Measurements from ENCODE around the gene PAQR8. TPM values are rescaled to one million over a fixed set of nuclear protein-coding genes. Genes with fewer than 3 reads are reported as not detected.
A peak's percentile ranks its signal among the peaks of the same experiment; 100 is the strongest.
"Not testable (repeated sequence)": the region's sequence is repeated elsewhere in the genome, so short reads cannot be mapped to it uniquely, and the experiment has no call there.

Gene PAQR8
- total and polyA plus RNA-seq, 2 donors (not counting 1 experiment from before 2014, with no cell fraction given): 2.3 to 8.5 TPM

- Mint-ChIP-seq H3K27me3 (no peaks in the 10 kb centered on the region), H3K4me1 (peaks cover 26% of the 10 kb centered on the region), H3K27ac (no peak overlapping the region), H3K9me3 (ENCODE audit: insufficient read depth) (peaks cover 2% of the 10 kb centered on the region), H3K4me3 (no peak overlapping the region)
- intact Hi-C loops (cut with micrococcal nuclease): no loop called here
- H3K9ac ChIP-seq (ENCODE audit: low read length): no peak overlapping the region
- POLR2A ChIA-PET: interaction anchor here (0.6 kb wide), 1 partner anchor 141 kb away, joined by 3 read pairs; no protein-coding TSS in a partner anchor
- H2AFZ ChIP-seq (ENCODE audit: insufficient read depth, low read depth, low read length, poor library complexity, severe bottlenecking): no peak overlapping the region
- ATAC-seq (ENCODE audit: low read depth): peak; percentile 36
- DNase-seq: peak; percentile 17
- H3K4me2 ChIP-seq (replicated peaks; ENCODE audit: low read depth, low read length, poor library complexity, severe bottlenecking): no peak overlapping the region
- no peak overlapping the region for H3K27ac ChIP-seq (ENCODE audit: low read length in 2 of 2)
- TF ChIP-seq CTCF (IDR thresholded peaks at IDR 0.05) (no peak), EZH2 (IDR thresholded peaks at IDR 0.05; ENCODE audit: borderline replicate concordance, insufficient read depth, low read depth, low read length, poor library complexity, severe bottlenecking) (no peak)
- no peaks in the 10 kb centered on the region for H4K20me1 ChIP-seq (ENCODE audit: control insufficient read depth, insufficient read depth, low read length, poor library complexity, severe bottlenecking)
- peaks cover 0 to 3% of the 10 kb centered on the region in 2 experiments for H3K36me3 ChIP-seq (replicated peaks in 1 of 2; ENCODE audit: control extremely low read depth in 1 of 2, control insufficient read depth in 1 of 2, extremely low read depth in 1 of 2, insufficient read depth in 2 of 2, low read length in 1 of 2)
- H3K79me2 ChIP-seq (ENCODE audit: control insufficient read depth, insufficient read depth, low read length): peaks cover 2% of the 10 kb centered on the region
- H3K9me3 ChIP-seq (ENCODE audit: control extremely low read depth in 1 of 3, control insufficient read depth in 2 of 3, insufficient read depth in 1 of 3, low read length in 2 of 3): peaks cover 0 to 4% (median 0%) of the 10 kb centered on the region in 3 donors
- no CpG with 5 or more reads among the region's 4 CpGs for WGBS (ENCODE audit: insufficient coverage)
- peaks cover 6 to 12% of the 10 kb centered on the region in 2 donors for H3K4me1 ChIP-seq (ENCODE audit: control insufficient read depth in 2 of 2, insufficient read depth in 2 of 2, low read length in 2 of 2)
- H3K27me3 ChIP-seq (replicated peaks in 1 of 4; ENCODE audit: control extremely low read depth in 1 of 4, control insufficient read depth in 3 of 4, insufficient read depth in 4 of 4, low read length in 3 of 4): no peaks in the 10 kb centered on the region
- no peak overlapping the region for H3K4me3 ChIP-seq (ENCODE audit: control extremely low read depth in 1 of 5, extremely low read depth in 1 of 5, insufficient read depth in 1 of 5, low read depth in 2 of 5, low read length in 4 of 5)
- CTCF ChIA-PET: no interaction called here
Observed at GRCh38 chr6:52385074-52385473, 23.1 kb downstream of the PAQR8 start.

GRCh38 chr6:52388119-52388518 lies 26.2 kb downstream of the PAQR8 start:
- H3K4me2 ChIP-seq (replicated peaks; ENCODE audit: low read depth, low read length, poor library complexity, severe bottlenecking); H3K4me3 ChIP-seq (ENCODE audit: control extremely low read depth in 1 of 5, extremely low read depth in 1 of 5, insufficient read depth in 1 of 5, low read depth in 2 of 5, low read length in 4 of 5); H3K36me3 ChIP-seq (replicated peaks in 1 of 2; ENCODE audit: control extremely low read depth in 1 of 2, control insufficient read depth in 1 of 2, extremely low read depth in 1 of 2, insufficient read depth in 2 of 2, low read length in 1 of 2); H3K27me3 ChIP-seq (replicated peaks in 1 of 4; ENCODE audit: control extremely low read depth in 1 of 4, control insufficient read depth in 3 of 4, insufficient read depth in 4 of 4, low read length in 3 of 4); H2AFZ ChIP-seq (ENCODE audit: insufficient read depth, low read depth, low read length, poor library complexity, severe bottlenecking); H3K27me3 Mint-ChIP-seq; H4K20me1 ChIP-seq (ENCODE audit: control insufficient read depth, insufficient read depth, low read length, poor library complexity, severe bottlenecking); H3K79me2 ChIP-seq (ENCODE audit: control insufficient read depth, insufficient read depth, low read length); POLR2A ChIA-PET; H3K27ac ChIP-seq (ENCODE audit: low read length in 2 of 2); intact Hi-C loops (cut with micrococcal nuclease); H3K9ac ChIP-seq (ENCODE audit: low read length); H3K27ac Mint-ChIP-seq; DNase-seq; H3K9me3 Mint-ChIP-seq (ENCODE audit: insufficient read depth); H3K4me3 Mint-ChIP-seq; H3K9me3 ChIP-seq (ENCODE audit: control extremely low read depth in 1 of 3, control insufficient read depth in 2 of 3, insufficient read depth in 1 of 3, low read length in 2 of 3); ATAC-seq (ENCODE audit: low read depth): not testable (repeated sequence)
- peaks cover 37% of the 10 kb centered on the region for H3K4me1 Mint-ChIP-seq
- WGBS (ENCODE audit: insufficient coverage): no CpG with 5 or more reads among the region's 4 CpGs
- peaks cover 13 to 20% of the 10 kb centered on the region in 2 donors for H3K4me1 ChIP-seq (ENCODE audit: control insufficient read depth in 2 of 2, insufficient read depth in 2 of 2, low read length in 2 of 2)
- CTCF ChIA-PET: interaction anchor here (0.7 to 6.8 kb wide), 3 partner anchors 9 to 101 kb away, joined by 3 to 36 read pairs (median 4); partner anchors contain the start of gene MCM3
